ENCODE measurements around the gene ALKBH6.

DNA sequence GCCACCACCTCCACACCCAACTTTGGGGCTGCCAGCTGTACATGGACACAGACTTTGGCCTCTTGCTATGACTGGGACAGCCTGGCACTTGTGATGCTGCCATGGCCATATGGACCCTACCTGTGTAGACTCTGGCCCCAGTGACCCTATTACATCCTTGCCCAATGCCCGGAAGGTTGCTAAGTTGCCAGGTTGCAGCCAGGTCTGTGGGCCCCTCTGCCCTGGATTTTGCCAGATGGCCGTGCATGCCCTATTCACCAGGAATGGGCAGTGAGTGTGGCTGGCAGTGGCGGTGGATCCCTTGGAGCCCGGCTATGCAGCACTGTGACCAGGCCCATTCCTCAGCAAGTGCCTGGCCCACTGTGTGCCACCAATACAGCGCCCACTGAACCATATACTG lies 27.9 kb downstream of the ALKBH6 start:
- TF ChIP-seq, protein P1, sequence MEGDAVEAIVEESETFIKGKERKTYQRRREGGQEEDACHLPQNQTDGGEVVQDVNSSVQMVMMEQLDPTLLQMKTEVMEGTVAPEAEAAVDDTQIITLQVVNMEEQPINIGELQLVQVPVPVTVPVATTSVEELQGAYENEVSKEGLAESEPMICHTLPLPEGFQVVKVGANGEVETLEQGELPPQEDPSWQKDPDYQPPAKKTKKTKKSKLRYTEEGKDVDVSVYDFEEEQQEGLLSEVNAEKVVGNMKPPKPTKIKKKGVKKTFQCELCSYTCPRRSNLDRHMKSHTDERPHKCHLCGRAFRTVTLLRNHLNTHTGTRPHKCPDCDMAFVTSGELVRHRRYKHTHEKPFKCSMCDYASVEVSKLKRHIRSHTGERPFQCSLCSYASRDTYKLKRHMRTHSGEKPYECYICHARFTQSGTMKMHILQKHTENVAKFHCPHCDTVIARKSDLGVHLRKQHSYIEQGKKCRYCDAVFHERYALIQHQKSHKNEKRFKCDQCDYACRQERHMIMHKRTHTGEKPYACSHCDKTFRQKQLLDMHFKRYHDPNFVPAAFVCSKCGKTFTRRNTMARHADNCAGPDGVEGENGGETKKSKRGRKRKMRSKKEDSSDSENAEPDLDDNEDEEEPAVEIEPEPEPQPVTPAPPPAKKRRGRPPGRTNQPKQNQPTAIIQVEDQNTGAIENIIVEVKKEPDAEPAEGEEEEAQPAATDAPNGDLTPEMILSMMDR (IDR thresholded peaks at IDR 0.05; ENCODE audit: poor library complexity), result no peak
- TF ChIP-seq EZH2 (IDR thresholded peaks at IDR 0.05; ENCODE audit: borderline replicate concordance) (no peak), EZH2phosphoT487 (IDR thresholded peaks at IDR 0.05; ENCODE audit: low read depth, severe bottlenecking, unreplicated experiment) (no peak)
